HepG2 (cell line): ENCODE results near the gene MIA. TPM values are rescaled to one million over a fixed set of nuclear protein-coding genes. Genes with fewer than 3 reads are reported as not detected.
A peak's percentile ranks its signal among the peaks of the same experiment; 100 is the strongest.

Source experiments
- ARID3A ChIP-seq: IDR thresholded peaks from 2 replicates; pipeline ENCODE4 v1.6.1; 2012; ENCODE audit warnings: low read depth, low read length, improper control_type of control experiment
- CREM ChIP-seq, 2 experiments: sonication (generic) in 1 of 2; formaldehyde crosslinking in 1 of 2; IDR thresholded peaks; 2 replicates each; pipeline versions ENCODE4 v1.4.0 to v1.6.1; 2016 to 2020; ENCODE audit warnings: antibody characterized with exemption in 1 of 2, mild to moderate bottlenecking in 1 of 2, missing genetic modification reagents in 1 of 2
- ELF3 ChIP-seq: IDR thresholded peaks from 2 replicates; pipeline ENCODE4 v1.6.1; 2016; ENCODE audit warnings: missing genetic modification reagents, missing compliant biosample characterization
- KDM3A ChIP-seq: IDR thresholded peaks from 2 replicates; pipeline ENCODE4 v1.6.1; 2018; ENCODE audit warnings: low read depth, missing compliant biosample characterization
- MAZ ChIP-seq, 2 experiments: sonication (generic) in 1 of 2; formaldehyde crosslinking in 1 of 2; IDR thresholded peaks; 2 replicates each; pipeline versions ENCODE4 v1.5.0 to v1.6.1; 2012 to 2020; ENCODE audit warnings: low read depth in 2 of 2, mild to moderate bottlenecking in 2 of 2, borderline replicate concordance in 1 of 2, improper control_type of control experiment in 1 of 2, low read length in 1 of 2, missing genetic modification reagents in 1 of 2, moderate library complexity in 1 of 2
- MBNL3 ChIP-seq: fragments of 250-450 bp; sonication (Bioruptor Pico); conservative IDR thresholded peaks from 2 replicates; pipeline ENCODE4 v1.8.0; 2022; ENCODE audit warnings: mild to moderate bottlenecking, inconsistent platforms
- NR2C2 ChIP-seq: sonication (generic); formaldehyde crosslinking; IDR thresholded peaks from 2 replicates; pipeline ENCODE4 v1.4.0; 2020; ENCODE audit warnings: missing genetic modification reagents, mild to moderate bottlenecking, moderate library complexity, borderline replicate concordance
- SAFB2 ChIP-seq: sonication (generic); formaldehyde crosslinking; IDR thresholded peaks from 2 replicates; pipeline ENCODE4 v1.5.1; 2020; ENCODE audit warnings: missing genetic modification reagents, low read depth, mild to moderate bottlenecking, borderline replicate concordance
- SOX13 ChIP-seq, 3 experiments: fragments of 450-650 bp in 1 of 3; sonication (generic) in 1 of 3; formaldehyde crosslinking in 1 of 3; IDR thresholded peaks in 2 of 3; conservative IDR thresholded peaks in 1 of 3; 2 replicates each; pipeline versions ENCODE4 v1.5.0 to v1.6.1; 2016 to 2020; ENCODE audit warnings: antibody characterized with exemption in 1 of 3, mild to moderate bottlenecking in 1 of 3, missing compliant biosample characterization in 1 of 3, missing genetic modification reagents in 1 of 3, moderate library complexity in 1 of 3
- THAP7 ChIP-seq: sonication (generic); formaldehyde crosslinking; IDR thresholded peaks from 2 replicates; pipeline ENCODE4 v1.8.1; 2023; ENCODE audit warnings: mild to moderate bottlenecking, missing genetic modification reagents
- ZBTB2 ChIP-seq: sonication (generic); formaldehyde crosslinking; IDR thresholded peaks from 2 replicates; pipeline ENCODE4 v1.8.0; 2022; ENCODE audit warnings: low read depth, missing genetic modification reagents
- ZNF230 ChIP-seq: sonication (generic); formaldehyde crosslinking; IDR thresholded peaks from 2 replicates; pipeline ENCODE4 v1.4.0; 2020; ENCODE audit warnings: mild to moderate bottlenecking, missing genetic modification reagents
- ZNF234 ChIP-seq: sonication (generic); formaldehyde crosslinking; conservative IDR thresholded peaks from 2 replicates; pipeline ENCODE4 v1.5.1; 2020; ENCODE audit warnings: mild to moderate bottlenecking, missing genetic modification reagents
- ZNF33B ChIP-seq: sonication (generic); formaldehyde crosslinking; IDR thresholded peaks from 2 replicates; pipeline ENCODE4 v1.5.1; 2020; ENCODE audit warnings: mild to moderate bottlenecking, missing genetic modification reagents
- ZNF557 ChIP-seq: sonication (generic); formaldehyde crosslinking; IDR thresholded peaks from 2 replicates; pipeline ENCODE4 v1.4.0; 2020; ENCODE audit warnings: missing genetic modification reagents
- ZNF597 ChIP-seq: sonication (generic); formaldehyde crosslinking; IDR thresholded peaks from 2 replicates; pipeline ENCODE4 v1.5.0; 2020; ENCODE audit warnings: missing genetic modification reagents
- ZNF652 ChIP-seq: IDR thresholded peaks from 2 replicates; pipeline ENCODE4 v1.6.1; 2016; ENCODE audit warnings: low read depth, borderline replicate concordance
- polyA plus RNA-seq, 8 experiments: library from polyadenylated mRNA; depleted of rRNA in 3 of 8; stranded (reverse) in 7 of 8; unstranded in 1 of 8; fragments of >200 nt; fragmentation: Illumina TruSeq in 4 of 8; extraction: Trizol in 4 of 8; gene quantifications; 2 replicates each; pipeline versions ENCODE4 v1.2.1 to v1.2.3, GENCODE V29; 2011 to 2016; ENCODE audit warnings: low read depth in 4 of 8, missing spikeins in 1 of 8, mixed read lengths in 1 of 8; ENCODE audit not compliant: insufficient read depth in 1 of 8
- total RNA-seq, 5 experiments: library from RNA; depleted of rRNA; stranded (reverse); fragments of >200 nt; fragmentation: Illumina TruSeq; extraction: Trizol; gene quantifications; 2 replicates each; pipeline ENCODE4 v1.2.3, GENCODE V29; 2016; ENCODE audit warnings: low read depth in 1 of 5
- TF ChIP-seq, protein P1 (sequence below): sonication (generic); formaldehyde crosslinking; IDR thresholded peaks from 2 replicates; pipeline ENCODE4 v1.5.0; 2020; ENCODE audit warnings: missing genetic modification reagents
- TF ChIP-seq, protein P2 (sequence below): sonication (generic); formaldehyde crosslinking; IDR thresholded peaks from 2 replicates; pipeline ENCODE4 v1.4.0; 2020; ENCODE audit warnings: missing genetic modification reagents

MIA gene
- total and polyA plus RNA-seq, 2 of the 13 experiments (the other 11 are each of a cell fraction or from before 2014, with no cell fraction given), result 0.61 TPM; not detected in 1

- TF ChIP-seq ZNF597 (CRISPR knock-in tag), result no peak
- TF ChIP-seq ZBTB2 (CRISPR knock-in tag), result peak; percentile 10; the same call in 1 of the 2 replicates
- TF ChIP-seq ELF3, result no peak
- TF ChIP-seq, protein P1, sequence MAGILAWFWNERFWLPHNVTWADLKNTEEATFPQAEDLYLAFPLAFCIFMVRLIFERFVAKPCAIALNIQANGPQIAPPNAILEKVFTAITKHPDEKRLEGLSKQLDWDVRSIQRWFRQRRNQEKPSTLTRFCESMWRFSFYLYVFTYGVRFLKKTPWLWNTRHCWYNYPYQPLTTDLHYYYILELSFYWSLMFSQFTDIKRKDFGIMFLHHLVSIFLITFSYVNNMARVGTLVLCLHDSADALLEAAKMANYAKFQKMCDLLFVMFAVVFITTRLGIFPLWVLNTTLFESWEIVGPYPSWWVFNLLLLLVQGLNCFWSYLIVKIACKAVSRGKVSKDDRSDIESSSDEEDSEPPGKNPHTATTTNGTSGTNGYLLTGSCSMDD (CRISPR knock-in tag), result no peak
- no peak; the same call in 1 of the 2 replicates for TF ChIP-seq SOX13 (IDR thresholded peaks at IDR 0.05)
- peak in 1 of 2 experiments; percentile 67; a peak in 1 of 4 replicates for TF ChIP-seq SOX13 (CRISPR knock-in tag; conservative IDR thresholded peaks at IDR 0.05 in 1 of 2, IDR thresholded peaks at IDR 0.05 in 1 of 2)
- no peak for TF ChIP-seq KDM3A (CRISPR knock-in tag)
- TF ChIP-seq MBNL3 (CRISPR knock-in tag), result no peak
- no peak; the same call in 1 of the 2 replicates for TF ChIP-seq ZNF652 (CRISPR knock-in tag)
- TF ChIP-seq ZNF33B (CRISPR knock-in tag), result no peak
- TF ChIP-seq ZNF557 (CRISPR knock-in tag), result peak; percentile 75; the same call in 1 of the 2 replicates
- peak; percentile 47; the same call in 1 of the 2 replicates for TF ChIP-seq SAFB2 (CRISPR knock-in tag)
- peak; percentile 73 for TF ChIP-seq THAP7
- TF ChIP-seq MAZ (IDR thresholded peaks at IDR 0.05; ENCODE audit: borderline replicate concordance, low read depth, low read length), result no peak
- TF ChIP-seq MAZ (CRISPR knock-in tag; IDR thresholded peaks at IDR 0.05; ENCODE audit: low read depth), result no peak
- TF ChIP-seq ARID3A, result no peak
- TF ChIP-seq ZNF230 (CRISPR knock-in tag), result 0 out of 2 replicates have a peak, but pooled peaks have one; percentile 31
- TF ChIP-seq NR2C2 (CRISPR knock-in tag), result peak; percentile 86
- TF ChIP-seq, protein P2, sequence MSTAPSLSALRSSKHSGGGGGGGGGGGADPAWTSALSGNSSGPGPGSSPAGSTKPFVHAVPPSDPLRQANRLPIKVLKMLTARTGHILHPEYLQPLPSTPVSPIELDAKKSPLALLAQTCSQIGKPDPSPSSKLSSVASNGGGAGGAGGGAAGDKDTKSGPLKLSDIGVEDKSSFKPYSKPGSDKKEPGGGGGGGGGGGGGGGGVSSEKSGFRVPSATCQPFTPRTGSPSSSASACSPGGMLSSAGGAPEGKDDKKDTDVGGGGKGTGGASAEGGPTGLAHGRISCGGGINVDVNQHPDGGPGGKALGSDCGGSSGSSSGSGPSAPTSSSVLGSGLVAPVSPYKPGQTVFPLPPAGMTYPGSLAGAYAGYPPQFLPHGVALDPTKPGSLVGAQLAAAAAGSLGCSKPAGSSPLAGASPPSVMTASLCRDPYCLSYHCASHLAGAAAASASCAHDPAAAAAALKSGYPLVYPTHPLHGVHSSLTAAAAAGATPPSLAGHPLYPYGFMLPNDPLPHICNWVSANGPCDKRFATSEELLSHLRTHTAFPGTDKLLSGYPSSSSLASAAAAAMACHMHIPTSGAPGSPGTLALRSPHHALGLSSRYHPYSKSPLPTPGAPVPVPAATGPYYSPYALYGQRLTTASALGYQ (CRISPR knock-in tag), result 0 out of 2 replicates have a peak, but pooled peaks have one; percentile 19
- TF ChIP-seq ZNF234 (CRISPR knock-in tag), result no peak
- TF ChIP-seq CREM (IDR thresholded peaks at IDR 0.05), result no peak
- TF ChIP-seq CREM (CRISPR knock-in tag; IDR thresholded peaks at IDR 0.05), result 0 out of 2 replicates have a peak, but pooled peaks have one; percentile 42
Measured at GRCh38 chr19:40797963-40798682, 22.8 kb downstream of the MIA start (continued).
